HepG2 (cell line): ENCODE results near the gene UBE2S. TPM values are rescaled to one million over a fixed set of nuclear protein-coding genes. Genes with fewer than 3 reads are reported as not detected.

ENCODE experiments used
- AKNA ChIP-seq: sonication (generic); formaldehyde crosslinking; IDR thresholded peaks from 2 replicates; pipeline ENCODE4 v1.4.0; 2020; ENCODE audit warnings: missing genetic modification reagents, borderline replicate concordance
- ELF1 ChIP-seq: sonication (generic); formaldehyde crosslinking; IDR thresholded peaks from 2 replicates; pipeline ENCODE4 v1.4.0; 2020; ENCODE audit warnings: missing genetic modification reagents
- FOXP4 ChIP-seq: sonication (generic); formaldehyde crosslinking; IDR thresholded peaks from 2 replicates; pipeline ENCODE4 v1.4.0; 2020; ENCODE audit warnings: missing genetic modification reagents
- GATAD2A ChIP-seq: IDR thresholded peaks from 2 replicates; pipeline ENCODE4 v1.6.1; 2016
- GFI1 ChIP-seq: sonication (generic); formaldehyde crosslinking; IDR thresholded peaks from 2 replicates; pipeline ENCODE4 v1.5.0; 2020; ENCODE audit warnings: missing genetic modification reagents, mild to moderate bottlenecking, borderline replicate concordance
- HOXA7 ChIP-seq: sonication (generic); formaldehyde crosslinking; IDR thresholded peaks from 2 replicates; pipeline ENCODE4 v1.8.1; 2022; ENCODE audit warnings: mild to moderate bottlenecking, missing genetic modification reagents, moderate library complexity
- PITX1 ChIP-seq: sonication (generic); formaldehyde crosslinking; IDR thresholded peaks from 2 replicates; pipeline ENCODE4 v1.5.1; 2020; ENCODE audit warnings: mild to moderate bottlenecking, missing genetic modification reagents
- POLR2AphosphoS2 ChIP-seq: IDR thresholded peaks from 2 replicates; pipeline ENCODE4 v1.6.1; 2011; ENCODE audit warnings: low read depth, low read length, improper control_type of control experiment
- RNF2 ChIP-seq: fragments of 450-650 bp; conservative IDR thresholded peaks from 2 replicates; pipeline ENCODE4 v1.6.1; 2016; ENCODE audit warnings: low read depth
- SIN3B ChIP-seq: fragments of 150-350 bp; IDR thresholded peaks from 2 replicates; pipeline ENCODE4 v1.6.1; 2014; ENCODE audit warnings: low read length
- SOX6 ChIP-seq, 2 experiments: fragments of 450-650 bp in 1 of 2; sonication (generic) in 1 of 2; formaldehyde crosslinking in 1 of 2; IDR thresholded peaks; 2 replicates each; pipeline versions ENCODE4 v1.4.0 to v1.6.1; 2017 to 2020; ENCODE audit warnings: antibody characterized with exemption in 1 of 2, mild to moderate bottlenecking in 1 of 2, missing genetic modification reagents in 1 of 2
- ZBTB8A ChIP-seq: sonication (generic); formaldehyde crosslinking; IDR thresholded peaks from 2 replicates; pipeline ENCODE4 v1.4.0; 2020; ENCODE audit warnings: mild to moderate bottlenecking, low read depth, missing genetic modification reagents, borderline replicate concordance
- ZC3H4 ChIP-seq: sonication (generic); formaldehyde crosslinking; IDR thresholded peaks from 2 replicates; pipeline ENCODE4 v1.4.0; 2020; ENCODE audit warnings: missing genetic modification reagents, borderline replicate concordance
- ZNF331 ChIP-seq: sonication (generic); formaldehyde crosslinking; IDR thresholded peaks from 2 replicates; pipeline ENCODE4 v1.4.0; 2020; ENCODE audit warnings: missing genetic modification reagents
- ZNF501 ChIP-seq: sonication (generic); formaldehyde crosslinking; IDR thresholded peaks from 2 replicates; pipeline ENCODE4 v1.5.1; 2020; ENCODE audit warnings: mild to moderate bottlenecking, moderate library complexity, missing genetic modification reagents
- ZNF672 ChIP-seq: sonication (generic); formaldehyde crosslinking; IDR thresholded peaks from 2 replicates; pipeline ENCODE4 v1.8.1; 2022; ENCODE audit warnings: missing genetic modification reagents
- ZNF720 ChIP-seq: sonication (generic); formaldehyde crosslinking; IDR thresholded peaks from 2 replicates; pipeline ENCODE4 v1.4.0; 2020; ENCODE audit warnings: missing genetic modification reagents
- ZNF788 ChIP-seq: sonication (generic); formaldehyde crosslinking; IDR thresholded peaks from 2 replicates; pipeline ENCODE4 v1.5.0; 2020; ENCODE audit warnings: mild to moderate bottlenecking, missing genetic modification reagents, borderline replicate concordance
- polyA plus RNA-seq, 8 experiments: library from polyadenylated mRNA; depleted of rRNA in 3 of 8; stranded (reverse) in 7 of 8; unstranded in 1 of 8; fragments of >200 nt; fragmentation: Illumina TruSeq in 4 of 8; extraction: Trizol in 4 of 8; gene quantifications; 2 replicates each; pipeline versions ENCODE4 v1.2.1 to v1.2.3, GENCODE V29; 2011 to 2016; ENCODE audit warnings: low read depth in 4 of 8, missing spikeins in 1 of 8, mixed read lengths in 1 of 8; ENCODE audit not compliant: insufficient read depth in 1 of 8
- total RNA-seq, 5 experiments: library from RNA; depleted of rRNA; stranded (reverse); fragments of >200 nt; fragmentation: Illumina TruSeq; extraction: Trizol; gene quantifications; 2 replicates each; pipeline ENCODE4 v1.2.3, GENCODE V29; 2016; ENCODE audit warnings: low read depth in 1 of 5
- TF ChIP-seq, protein P1 (sequence below): sonication (generic); formaldehyde crosslinking; IDR thresholded peaks from 2 replicates; pipeline ENCODE4 v1.8.1; 2023; ENCODE audit warnings: mild to moderate bottlenecking, missing genetic modification reagents

The UBE2S gene
- total and polyA plus RNA-seq, 2 of the 13 experiments (the other 11 are each of a cell fraction or from before 2014, with no cell fraction given) = 32.2 to 39.3 TPM

GRCh38 chr19:55385724-55386492, 21.7 kb downstream of the UBE2S start, which contains the start of gene RPL28 (continued):
- no peak for TF ChIP-seq RNF2
- peak; percentile 62; the same call in 1 of the 2 replicates for TF ChIP-seq POLR2AphosphoS2
- 0 out of 2 replicates have a peak, but pooled peaks have one; percentile 56 for TF ChIP-seq ZNF672 (CRISPR knock-in tag)
- peak; percentile 80 for TF ChIP-seq ELF1
- TF ChIP-seq AKNA (CRISPR knock-in tag) = no peak
- TF ChIP-seq ZNF788 (CRISPR knock-in tag) = peak; percentile 96; the same call in 1 of the 2 replicates
- peak; percentile 38; the same call in 1 of the 2 replicates for TF ChIP-seq PITX1 (CRISPR knock-in tag)
- TF ChIP-seq SIN3B = no peak; the same call in 1 of the 2 replicates
- no peak for TF ChIP-seq SOX6 (IDR thresholded peaks at IDR 0.05)
- TF ChIP-seq SOX6 (CRISPR knock-in tag; IDR thresholded peaks at IDR 0.05) = peak; percentile 55
- TF ChIP-seq, protein P1, sequence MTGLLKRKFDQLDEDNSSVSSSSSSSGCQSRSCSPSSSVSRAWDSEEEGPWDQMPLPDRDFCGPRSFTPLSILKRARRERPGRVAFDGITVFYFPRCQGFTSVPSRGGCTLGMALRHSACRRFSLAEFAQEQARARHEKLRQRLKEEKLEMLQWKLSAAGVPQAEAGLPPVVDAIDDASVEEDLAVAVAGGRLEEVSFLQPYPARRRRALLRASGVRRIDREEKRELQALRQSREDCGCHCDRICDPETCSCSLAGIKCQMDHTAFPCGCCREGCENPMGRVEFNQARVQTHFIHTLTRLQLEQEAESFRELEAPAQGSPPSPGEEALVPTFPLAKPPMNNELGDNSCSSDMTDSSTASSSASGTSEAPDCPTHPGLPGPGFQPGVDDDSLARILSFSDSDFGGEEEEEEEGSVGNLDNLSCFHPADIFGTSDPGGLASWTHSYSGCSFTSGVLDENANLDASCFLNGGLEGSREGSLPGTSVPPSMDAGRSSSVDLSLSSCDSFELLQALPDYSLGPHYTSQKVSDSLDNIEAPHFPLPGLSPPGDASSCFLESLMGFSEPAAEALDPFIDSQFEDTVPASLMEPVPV (CRISPR knock-in tag) = no peak; the same call in 1 of the 2 replicates
- peak; percentile 42 for TF ChIP-seq ZNF501 (CRISPR knock-in tag)
- TF ChIP-seq GFI1 (CRISPR knock-in tag) = no peak
- peak; percentile 51; the same call in 1 of the 2 replicates for TF ChIP-seq FOXP4 (CRISPR knock-in tag)
- no peak; the same call in 1 of the 2 replicates for TF ChIP-seq ZC3H4 (CRISPR knock-in tag)
- no peak; the same call in 1 of the 2 replicates for TF ChIP-seq GATAD2A (CRISPR knock-in tag)
- peak; percentile 85; the same call in 1 of the 2 replicates for TF ChIP-seq ZNF331 (CRISPR knock-in tag)
- TF ChIP-seq ZNF720 (CRISPR knock-in tag) = no peak
- no peak for TF ChIP-seq HOXA7
- TF ChIP-seq ZBTB8A (CRISPR knock-in tag) = no peak
